Non-pigmented ciliary epithelial cell (primary cell): ENCODE results near the gene GUCY2D.
A peak's percentile ranks its signal among the peaks of the same experiment; 100 is the strongest.
"Not testable (repeated sequence)": the region's sequence is repeated elsewhere in the genome, so short reads cannot be mapped to it uniquely, and the experiment has no call there.

ENCODE experiments used
- DNase-seq: peaks from one replicate; pipeline ENCODE4 v3.0.0-alpha.2; 2010; ENCODE audit warnings: low read depth

Gene GUCY2D

GRCh38 chr17:8044819-8045810 is 42.7 kb downstream of the GUCY2D start:
- no peak for DNase-seq

GRCh38 chr17:8046306-8046928 is 44.0 kb downstream of the GUCY2D start:
- DNase-seq, result no peak

- DNase-seq, result no peak
Measured at GRCh38 chr17:8046929-8047768, 44.7 kb downstream of the GUCY2D start.

- DNase-seq, result no peak
Measured at GRCh38 chr17:8047769-8048110, 45.3 kb downstream of the GUCY2D start.

GRCh38 chr17:8048236-8048635 is 45.8 kb downstream of the GUCY2D start:
- no peak for DNase-seq

- DNase-seq, result no peak
Measured at GRCh38 chr17:8048736-8049135, 46.3 kb downstream of the GUCY2D start.

GRCh38 chr17:8051831-8052230 is 49.4 kb downstream of the GUCY2D start:
- no peak for DNase-seq

- DNase-seq, result no peak
Measured at GRCh38 chr17:8052256-8053252, 50.1 kb downstream of the GUCY2D start.

- DNase-seq, result no peak
Measured at GRCh38 chr17:8053600-8053999, 51.2 kb downstream of the GUCY2D start.

GRCh38 chr17:8055851-8056231 is 53.4 kb downstream of the GUCY2D start:
- DNase-seq, result no peak

- peak; percentile 67 for DNase-seq
Measured at GRCh38 chr17:8056232-8056975, 54.0 kb downstream of the GUCY2D start.

GRCh38 chr17:8056976-8057625 is 54.7 kb downstream of the GUCY2D start:
- DNase-seq, result no peak

- DNase-seq, result peak; percentile 51
Measured at GRCh38 chr17:8057691-8058114, 55.3 kb downstream of the GUCY2D start.

- no peak for DNase-seq
Measured at GRCh38 chr17:8059131-8059530, 56.7 kb downstream of the GUCY2D start.

- peak; percentile 35 for DNase-seq
Measured at GRCh38 chr17:8060274-8060673, 57.9 kb downstream of the GUCY2D start.

GRCh38 chr17:8061851-8062250 is 59.4 kb downstream of the GUCY2D start:
- not testable (repeated sequence) for DNase-seq

GRCh38 chr17:8062435-8062806 is 60.0 kb downstream of the GUCY2D start:
- DNase-seq, result no peak

GRCh38 chr17:8062807-8063483 is 60.5 kb downstream of the GUCY2D start:
- no peak for DNase-seq

- no peak for DNase-seq
Measured at GRCh38 chr17:8063761-8064534, 61.5 kb downstream of the GUCY2D start.
